Measurements from ENCODE around the gene APCDD1L.

GRCh38 chr20:58482416-58482815 is 32.8 kb downstream of the APCDD1L start:
- TF ChIP-seq CTCF (IDR thresholded peaks at IDR 0.05) (no peak), POLR2A (IDR thresholded peaks at IDR 0.05) (no peak)

Measured in sigmoid colon (tissue), 3 donors.